WERI-Rb-1 (cell line): ENCODE measurements around the gene C2CD4B.

Experiments used
- DNase-seq: peaks from one replicate; pipeline ENCODE4 v3.0.0-alpha.2; 2020
- H3K27ac ChIP-seq: fragments of 250-450 bp; sonication (Bioruptor Pico); 2 replicates; pipeline ENCODE4 v1.5.1; 2020; ENCODE audit warnings: mild to moderate bottlenecking, moderate library complexity
- H3K27me3 ChIP-seq: fragments of 250-450 bp; sonication (Bioruptor Pico); 2 replicates; pipeline ENCODE4 v1.5.1; 2021; ENCODE audit warnings: mild to moderate bottlenecking, low read depth, moderate library complexity; ENCODE audit not compliant: insufficient read depth, severe bottlenecking
- H3K36me3 ChIP-seq: fragments of 250-450 bp; sonication (Bioruptor Pico); 2 replicates; pipeline ENCODE4 v1.5.1; 2020; ENCODE audit warnings: mild to moderate bottlenecking, moderate library complexity
- H3K4me3 ChIP-seq: 2 replicates; pipeline ENCODE4 v1.5.1; 2011; ENCODE audit warnings: low read depth, mild to moderate bottlenecking, control low read depth, low read length
- H3K9me3 ChIP-seq: fragments of 250-450 bp; sonication (Bioruptor Pico); 2 replicates; pipeline ENCODE4 v1.5.1; 2021; ENCODE audit warnings: mild to moderate bottlenecking, moderate library complexity; ENCODE audit not compliant: severe bottlenecking
- TF ChIP-seq, protein P1 (sequence below): IDR thresholded peaks from 2 replicates; pipeline ENCODE4 v1.5.1; 2011; ENCODE audit warnings: low read depth, mild to moderate bottlenecking, control low read depth, inconsistent platforms, low read length

The C2CD4B gene

DNA sequence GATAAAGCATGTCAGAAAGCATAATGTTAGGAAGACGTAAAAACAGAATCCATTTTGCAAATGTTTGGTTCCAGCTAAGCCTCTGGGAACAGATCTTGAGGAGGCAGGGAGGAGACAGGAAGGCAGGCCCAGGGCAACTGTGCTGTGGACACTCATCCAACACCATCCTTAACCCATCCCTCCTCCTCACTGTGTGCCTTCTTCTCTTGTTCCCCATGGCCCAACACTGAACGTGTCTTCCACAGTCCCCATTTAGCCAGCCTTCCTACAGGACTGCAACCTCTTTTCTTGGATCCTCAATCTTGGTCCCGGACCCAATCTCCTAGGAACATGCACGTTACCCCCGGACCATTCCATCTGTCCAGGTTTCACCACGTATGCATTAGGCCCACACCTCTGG lies 15.4 kb downstream of the C2CD4B start:
- DNase-seq, result no peak
- Histone ChIP-seq H3K36me3 (no peaks in the 10 kb centered on the region), H3K4me3 (no peak overlapping the region), H3K9me3 (no peaks in the 10 kb centered on the region), H3K27me3 (no peaks in the 10 kb centered on the region), H3K27ac (no peak overlapping the region)
- TF ChIP-seq, protein P1, sequence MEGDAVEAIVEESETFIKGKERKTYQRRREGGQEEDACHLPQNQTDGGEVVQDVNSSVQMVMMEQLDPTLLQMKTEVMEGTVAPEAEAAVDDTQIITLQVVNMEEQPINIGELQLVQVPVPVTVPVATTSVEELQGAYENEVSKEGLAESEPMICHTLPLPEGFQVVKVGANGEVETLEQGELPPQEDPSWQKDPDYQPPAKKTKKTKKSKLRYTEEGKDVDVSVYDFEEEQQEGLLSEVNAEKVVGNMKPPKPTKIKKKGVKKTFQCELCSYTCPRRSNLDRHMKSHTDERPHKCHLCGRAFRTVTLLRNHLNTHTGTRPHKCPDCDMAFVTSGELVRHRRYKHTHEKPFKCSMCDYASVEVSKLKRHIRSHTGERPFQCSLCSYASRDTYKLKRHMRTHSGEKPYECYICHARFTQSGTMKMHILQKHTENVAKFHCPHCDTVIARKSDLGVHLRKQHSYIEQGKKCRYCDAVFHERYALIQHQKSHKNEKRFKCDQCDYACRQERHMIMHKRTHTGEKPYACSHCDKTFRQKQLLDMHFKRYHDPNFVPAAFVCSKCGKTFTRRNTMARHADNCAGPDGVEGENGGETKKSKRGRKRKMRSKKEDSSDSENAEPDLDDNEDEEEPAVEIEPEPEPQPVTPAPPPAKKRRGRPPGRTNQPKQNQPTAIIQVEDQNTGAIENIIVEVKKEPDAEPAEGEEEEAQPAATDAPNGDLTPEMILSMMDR, result no peak

DNA sequence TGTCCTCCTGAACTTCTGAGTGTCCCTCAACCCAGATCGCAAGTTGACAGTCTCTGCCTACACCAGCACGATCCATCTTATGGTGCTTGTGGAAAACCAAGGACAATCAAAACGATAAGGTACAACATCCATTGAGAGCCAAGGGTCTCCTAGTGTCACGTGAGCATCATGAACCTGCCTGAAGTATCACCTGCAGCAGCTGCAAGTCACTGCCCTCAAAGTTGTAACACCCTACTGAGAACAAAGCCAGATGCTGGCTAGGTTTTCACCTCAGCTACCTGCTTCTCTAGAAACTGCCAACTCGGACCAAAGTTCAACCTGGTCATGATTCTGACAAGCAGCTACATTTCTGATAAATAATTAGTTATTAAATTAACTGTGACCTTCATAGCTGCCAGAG lies 17.5 kb downstream of the C2CD4B start:
- Histone ChIP-seq H3K36me3 (no peaks in the 10 kb centered on the region), H3K4me3 (no peak overlapping the region), H3K27ac (no peak overlapping the region), H3K27me3 (no peaks in the 10 kb centered on the region), H3K9me3 (no peaks in the 10 kb centered on the region)
- TF ChIP-seq, protein P1, result no peak
- DNase-seq, result no peak

DNA sequence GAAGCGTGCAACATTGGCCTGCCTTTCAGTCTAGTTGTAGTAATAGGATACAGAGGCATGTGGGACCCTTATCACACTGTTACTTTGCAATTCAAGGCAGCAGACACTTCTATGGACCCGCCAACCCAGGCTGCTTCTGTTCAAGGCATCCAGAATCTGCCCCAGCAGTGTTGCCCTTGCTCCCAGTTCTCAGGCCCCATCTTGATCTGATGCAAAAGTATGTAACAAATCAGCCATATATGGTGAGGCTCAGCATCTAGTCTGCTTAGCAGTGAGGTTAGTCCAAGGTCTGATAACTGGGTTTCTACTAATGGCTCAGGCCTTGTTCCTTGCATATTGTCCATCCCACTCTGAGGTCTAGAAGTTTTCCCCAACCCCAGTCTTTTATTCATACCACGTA lies 17.9 kb downstream of the C2CD4B start:
- no peak for DNase-seq
- no peaks in the 10 kb centered on the region for H3K9me3 ChIP-seq
- no peaks in the 10 kb centered on the region for H3K27me3 ChIP-seq
- H3K36me3 ChIP-seq, result no peaks in the 10 kb centered on the region
- H3K4me3 ChIP-seq, result no peak overlapping the region
- H3K27ac ChIP-seq, result no peak overlapping the region
- TF ChIP-seq, protein P1, result no peak

DNA sequence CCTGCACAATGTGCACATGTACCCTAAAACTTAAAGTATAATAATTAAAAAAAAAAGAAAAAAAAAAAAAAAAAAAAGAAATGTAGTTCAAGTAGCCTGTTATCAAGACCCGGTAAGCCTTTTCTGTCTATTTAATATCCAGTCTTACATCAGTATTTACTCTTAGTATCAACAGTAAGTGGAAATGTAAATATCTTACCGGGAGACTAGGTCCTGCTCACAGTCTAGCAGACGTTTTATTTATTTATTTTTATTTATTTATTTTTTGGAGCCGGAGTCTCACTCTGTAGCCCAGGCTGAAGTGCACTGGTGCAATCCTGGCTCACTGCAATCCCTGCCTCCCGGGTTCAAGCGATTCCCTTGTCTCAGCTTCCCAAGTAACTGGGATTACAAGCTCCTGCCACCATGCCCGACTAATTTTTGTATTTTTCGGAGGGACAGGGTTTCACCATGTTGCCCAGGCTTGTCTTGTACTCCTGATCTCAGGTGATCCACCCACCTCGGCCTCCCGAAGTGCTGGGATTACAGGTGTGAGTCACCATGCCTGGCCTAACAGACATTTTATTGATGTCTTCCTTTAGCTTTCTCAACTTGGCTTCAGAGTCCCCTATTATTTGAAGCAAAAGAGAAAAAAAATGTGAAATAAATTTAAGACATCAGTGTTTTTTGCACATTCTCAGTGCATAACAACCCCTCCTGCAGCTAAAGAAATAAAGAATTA lies 19.9 kb downstream of the C2CD4B start:
- TF ChIP-seq, protein P1, result no peak
- H3K36me3 ChIP-seq, result no peaks in the 10 kb centered on the region

DNA sequence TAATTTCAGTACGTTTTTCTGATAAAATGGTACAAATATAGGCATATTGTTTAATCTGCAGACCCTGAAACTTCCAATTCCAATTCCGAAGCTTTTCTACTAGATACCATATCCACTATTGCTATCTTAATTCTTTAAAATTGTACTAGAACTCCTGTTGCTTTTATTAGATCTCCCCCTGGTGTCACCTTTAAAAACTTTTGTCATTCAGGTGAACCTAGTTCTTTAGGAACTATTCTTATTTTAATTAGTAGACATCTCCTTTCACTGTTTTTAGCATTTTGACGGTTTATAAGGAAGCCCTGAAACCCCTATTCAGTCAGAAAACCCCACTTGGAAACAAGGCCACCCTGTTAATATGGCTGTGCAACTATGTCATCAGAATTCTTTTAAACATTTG lies 22.3 kb downstream of the C2CD4B start:
- Histone ChIP-seq H3K36me3 (no peaks in the 10 kb centered on the region), H3K27ac (no peak overlapping the region), H3K27me3 (no peaks in the 10 kb centered on the region), H3K9me3 (no peaks in the 10 kb centered on the region), H3K4me3 (no peak overlapping the region)
- no peak for DNase-seq
- TF ChIP-seq, protein P1, result no peak

More for the DNA sequence above, 19.9 kb downstream of the C2CD4B start:
- H3K27me3 ChIP-seq, result no peaks in the 10 kb centered on the region
- no peak overlapping the region for H3K27ac ChIP-seq
- H3K9me3 ChIP-seq, result no peaks in the 10 kb centered on the region
- no peak overlapping the region for H3K4me3 ChIP-seq
- no peak for DNase-seq
